Measurements from ENCODE around the gene EPHA4. TPM values are rescaled to one million over a fixed set of nuclear protein-coding genes. Genes with fewer than 3 reads are reported as not detected.

Gene EPHA4
- total and polyA plus RNA-seq, 9 donors: 11.3 to 39.3 (median 24.9) TPM

DNA sequence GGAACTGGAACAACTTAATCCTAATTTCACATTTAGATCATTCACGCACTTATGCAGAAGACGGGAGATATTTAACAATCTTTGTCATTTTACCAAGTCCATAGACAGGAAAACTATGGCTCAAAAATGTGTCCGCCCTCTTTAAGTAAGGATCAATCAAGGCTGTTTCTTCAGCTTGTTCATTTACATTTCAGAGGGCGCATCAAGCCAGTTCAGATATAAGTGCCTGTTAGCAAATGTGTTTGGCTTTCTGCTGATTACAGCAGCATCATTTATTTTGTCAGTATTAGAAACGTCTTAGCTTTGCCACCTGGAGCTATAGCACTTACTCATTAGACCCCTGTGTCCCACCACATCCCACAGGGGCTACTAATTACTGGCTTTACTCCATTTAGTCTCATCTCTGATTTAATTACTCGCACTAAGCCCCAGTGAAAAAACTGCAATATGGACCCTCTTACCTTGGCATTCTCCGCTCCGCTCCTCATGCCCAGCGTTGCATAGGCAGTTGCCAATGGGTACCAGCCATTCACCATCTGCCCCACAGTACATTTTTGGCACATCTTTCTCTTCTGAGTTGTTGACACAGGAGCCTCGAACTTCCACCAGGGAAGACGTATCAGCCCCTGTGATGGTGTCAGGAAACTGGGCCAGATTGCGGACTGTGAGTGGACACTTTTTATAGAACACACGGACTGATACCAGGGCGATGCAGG lies 8.7 kb downstream of the EPHA4 start:
- Histone ChIP-seq H3K27me3 (no peaks in the 10 kb centered on the region), H3K36me3 (no peaks in the 10 kb centered on the region), H3K27ac (no peak overlapping the region), H3K9me3 (no peaks in the 10 kb centered on the region), H3K4me1 (ENCODE audit: insufficient read depth) (peaks cover 2% of the 10 kb centered on the region), H3K4me3 (no peak overlapping the region)
- intact Hi-C loops (cut with DNase I): no loop called here
- no peak for DNase-seq
- TF ChIP-seq EP300 (IDR thresholded peaks at IDR 0.05) (no peak), POLR2A (IDR thresholded peaks at IDR 0.05) (no peak)
- TF ChIP-seq, protein P1, sequence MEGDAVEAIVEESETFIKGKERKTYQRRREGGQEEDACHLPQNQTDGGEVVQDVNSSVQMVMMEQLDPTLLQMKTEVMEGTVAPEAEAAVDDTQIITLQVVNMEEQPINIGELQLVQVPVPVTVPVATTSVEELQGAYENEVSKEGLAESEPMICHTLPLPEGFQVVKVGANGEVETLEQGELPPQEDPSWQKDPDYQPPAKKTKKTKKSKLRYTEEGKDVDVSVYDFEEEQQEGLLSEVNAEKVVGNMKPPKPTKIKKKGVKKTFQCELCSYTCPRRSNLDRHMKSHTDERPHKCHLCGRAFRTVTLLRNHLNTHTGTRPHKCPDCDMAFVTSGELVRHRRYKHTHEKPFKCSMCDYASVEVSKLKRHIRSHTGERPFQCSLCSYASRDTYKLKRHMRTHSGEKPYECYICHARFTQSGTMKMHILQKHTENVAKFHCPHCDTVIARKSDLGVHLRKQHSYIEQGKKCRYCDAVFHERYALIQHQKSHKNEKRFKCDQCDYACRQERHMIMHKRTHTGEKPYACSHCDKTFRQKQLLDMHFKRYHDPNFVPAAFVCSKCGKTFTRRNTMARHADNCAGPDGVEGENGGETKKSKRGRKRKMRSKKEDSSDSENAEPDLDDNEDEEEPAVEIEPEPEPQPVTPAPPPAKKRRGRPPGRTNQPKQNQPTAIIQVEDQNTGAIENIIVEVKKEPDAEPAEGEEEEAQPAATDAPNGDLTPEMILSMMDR (IDR thresholded peaks at IDR 0.05): no peak
- 96 to 97% (median 97%) methylated on average over 14 of the region's 14 CpGs for WGBS, 3 donors

DNA sequence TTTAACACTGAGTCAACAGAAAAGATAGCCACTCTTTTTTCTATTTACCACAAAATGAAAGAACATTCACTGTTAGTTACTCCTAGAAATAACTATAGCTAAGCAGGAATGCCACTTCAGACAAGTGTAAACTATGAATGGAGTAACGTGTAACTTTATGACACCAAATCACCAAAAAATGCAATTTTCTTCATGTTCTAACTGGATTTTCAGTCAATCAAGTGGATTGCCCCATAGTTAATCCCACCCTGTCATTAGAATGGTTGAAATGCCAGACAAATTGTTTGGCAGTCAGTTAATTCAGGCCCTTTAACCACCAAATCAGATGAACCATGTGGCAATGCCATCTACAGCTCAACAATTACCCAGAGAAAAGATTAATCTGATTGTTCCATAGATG lies 9.9 kb downstream of the EPHA4 start:
- no peak overlapping the region for H3K27ac ChIP-seq
- intact Hi-C loops (cut with DNase I): no loop called here

DNA sequence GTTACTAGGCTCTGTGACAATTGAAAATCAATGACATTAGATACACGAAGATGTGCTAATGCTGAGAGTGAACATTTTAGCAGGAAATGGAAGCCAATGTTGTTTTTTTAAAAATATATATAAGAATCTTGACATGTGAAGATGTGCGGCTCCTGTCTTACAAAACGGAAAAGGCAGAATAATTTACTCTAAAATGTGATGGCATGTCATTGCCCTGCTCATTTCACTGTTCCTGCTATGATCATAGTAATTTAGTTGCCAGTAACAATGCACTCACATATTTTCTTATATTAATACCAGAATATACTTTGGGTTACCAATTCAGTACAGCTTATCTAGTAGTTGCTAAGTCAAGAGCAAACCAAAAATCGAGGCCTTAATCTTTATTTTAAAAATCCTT lies 10.3 kb downstream of the EPHA4 start:
- WGBS, 3 donors: 71 to 83% (median 74%) methylated on average over 4 of the region's 4 CpGs

More for the DNA sequence above, 9.9 kb downstream of the EPHA4 start:
- 88 to 94% (median 92%) methylated on average over 1 of the region's 1 CpG for WGBS, 3 donors
- Histone ChIP-seq H3K9me3 (no peaks in the 10 kb centered on the region), H3K36me3 (no peaks in the 10 kb centered on the region), H3K4me1 (ENCODE audit: insufficient read depth) (peaks cover 2% of the 10 kb centered on the region), H3K27me3 (no peaks in the 10 kb centered on the region), H3K4me3 (no peak overlapping the region)
- TF ChIP-seq, protein P1 (IDR thresholded peaks at IDR 0.05): no peak
- TF ChIP-seq POLR2A (IDR thresholded peaks at IDR 0.05): no peak
- TF ChIP-seq EP300 (IDR thresholded peaks at IDR 0.05): no peak
- no peak for DNase-seq

DNA sequence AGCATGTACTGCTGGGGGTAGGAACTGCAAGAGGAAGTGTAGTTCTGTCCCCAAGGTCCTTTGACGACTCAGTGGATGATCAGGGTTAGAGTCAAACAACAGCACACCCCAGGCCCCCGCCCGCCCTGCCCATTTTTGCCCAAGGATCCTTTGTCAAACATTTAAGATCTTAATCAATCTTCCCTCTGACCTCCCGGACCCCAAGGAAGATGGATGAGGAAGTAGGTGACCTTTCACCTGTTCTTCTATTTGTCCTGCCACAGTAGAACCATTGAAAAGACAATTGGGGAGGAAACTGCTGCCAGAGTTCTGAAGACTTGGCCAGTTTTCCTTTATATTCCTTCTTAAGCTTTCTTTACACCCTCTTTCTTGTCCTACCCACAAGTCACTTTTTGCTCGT lies 12.1 kb downstream of the EPHA4 start:
- TF ChIP-seq EP300 (IDR thresholded peaks at IDR 0.05) (no peak), POLR2A (IDR thresholded peaks at IDR 0.05) (no peak)
- TF ChIP-seq, protein P1 (IDR thresholded peaks at IDR 0.05): no peak
- Histone ChIP-seq H3K4me1 (ENCODE audit: insufficient read depth) (peaks cover 4% of the 10 kb centered on the region), H3K27ac (no peak overlapping the region), H3K9me3 (no peaks in the 10 kb centered on the region), H3K36me3 (no peaks in the 10 kb centered on the region), H3K4me3 (no peak overlapping the region), H3K27me3 (no peaks in the 10 kb centered on the region)
- 78 to 89% (median 85%) methylated on average over 5 of the region's 5 CpGs for WGBS, 3 donors
- intact Hi-C loops (cut with DNase I): no loop called here
- DNase-seq: no peak

More for the DNA sequence above, 10.3 kb downstream of the EPHA4 start:
- intact Hi-C loops (cut with DNase I): no loop called here
- TF ChIP-seq, protein P1 (IDR thresholded peaks at IDR 0.05): no peak
- Histone ChIP-seq H3K27ac (no peak overlapping the region), H3K4me1 (ENCODE audit: insufficient read depth) (peaks cover 4% of the 10 kb centered on the region), H3K27me3 (no peaks in the 10 kb centered on the region), H3K4me3 (no peak overlapping the region), H3K36me3 (no peaks in the 10 kb centered on the region), H3K9me3 (no peaks in the 10 kb centered on the region)
- no peak for DNase-seq

Measured in ovary (tissue), 9 donors.